GM19099 (cell line): Measurements from ENCODE around the gene PEMT.

Source experiments
- POLR2A ChIP-seq: IDR thresholded peaks from 3 replicates; pipeline ENCODE4 v1.6.1; 2011; ENCODE audit warnings: low read depth; ENCODE audit not compliant: insufficient read length; ENCODE audit errors: extremely low read depth

The PEMT gene

GRCh38 chr17:17525311-17525710 lies 66.2 kb downstream of the PEMT start:
- TF ChIP-seq POLR2A = no peak

GRCh38 chr17:17523731-17524490 lies 67.6 kb downstream of the PEMT start:
- TF ChIP-seq POLR2A = no peak

GRCh38 chr17:17523001-17523730 lies 68.3 kb downstream of the PEMT start:
- TF ChIP-seq POLR2A = no peak

GRCh38 chr17:17520599-17521232 lies 70.8 kb downstream of the PEMT start:
- TF ChIP-seq POLR2A = no peak

- TF ChIP-seq POLR2A = no peak
Measured at GRCh38 chr17:17519886-17520285, 71.6 kb downstream of the PEMT start.

- no peak for TF ChIP-seq POLR2A
Measured at GRCh38 chr17:17518951-17519350, 72.6 kb downstream of the PEMT start.

GRCh38 chr17:17518014-17518413 lies 73.5 kb downstream of the PEMT start:
- no peak for TF ChIP-seq POLR2A

- no peak for TF ChIP-seq POLR2A
Measured at GRCh38 chr17:17516941-17517720, 74.4 kb downstream of the PEMT start.

GRCh38 chr17:17515934-17516930 lies 75.3 kb downstream of the PEMT start:
- TF ChIP-seq POLR2A = no peak

GRCh38 chr17:17514993-17515933 lies 76.2 kb downstream of the PEMT start:
- no peak for TF ChIP-seq POLR2A

GRCh38 chr17:17514361-17514992 lies 77.0 kb downstream of the PEMT start:
- no peak for TF ChIP-seq POLR2A

GRCh38 chr17:17513626-17514025 lies 77.9 kb downstream of the PEMT start:
- no peak for TF ChIP-seq POLR2A
